Lower lobe of right lung (tissue), 2 donors: ENCODE data around the gene CCDC9. TPM values are rescaled to one million over a fixed set of nuclear protein-coding genes. Genes with fewer than 3 reads are reported as not detected.

Source experiments
- ATAC-seq, 2 donors: fragments of 200-7000 bp; cut with Tn5 transposase; one replicate each; pipeline ENCODE4 v1.9.1; 2020 to 2022; ENCODE audit warnings: mild to moderate bottlenecking in 2 of 2, moderate library complexity in 2 of 2
- DNase-seq: peaks from one replicate; pipeline ENCODE4 v3.0.0-alpha.2; 2020
- H3K27ac ChIP-seq: fragments of 200-600 bp; one replicate; pipeline ENCODE4 v1.8.0; 2022
- H3K27me3 ChIP-seq: fragments of 200-600 bp; one replicate; pipeline ENCODE4 v1.8.0; 2022; ENCODE audit warnings: low read depth
- H3K36me3 ChIP-seq: fragments of 200-600 bp; one replicate; pipeline ENCODE4 v1.8.0; 2022; ENCODE audit warnings: mild to moderate bottlenecking
- H3K4me1 ChIP-seq: fragments of 200-600 bp; one replicate; pipeline ENCODE4 v1.8.0; 2022
- H3K4me3 ChIP-seq: fragments of 200-600 bp; one replicate; pipeline ENCODE4 v1.8.0; 2022; ENCODE audit warnings: mild to moderate bottlenecking
- H3K9me3 ChIP-seq: fragments of 200-600 bp; one replicate; pipeline ENCODE4 v1.8.0; 2022
- CTCF ChIP-seq: fragments of 200-600 bp; IDR thresholded peaks from one replicate; pipeline ENCODE4 v1.8.0; 2022; ENCODE audit warnings: antibody characterized with exemption, mild to moderate bottlenecking
- intact Hi-C: fragments of 100-400 bp; cut with DNase I; formaldehyde crosslinking; loops from one replicate; pipeline ENCODE4 v1.11.0; 2022
- long read RNA-seq: library from polyadenylated mRNA; unstranded; transcript quantifications from one replicate; pipeline ENCODE4 v2.0.0, GENCODE V29; 2021
- total RNA-seq: library from RNA; stranded (reverse); fragmentation: NEBNext Ultra II Directional; extraction: Animal tissue kit (Norgen Biotek cat#: 25700); gene quantifications from one replicate; pipeline ENCODE4 v1.2.1, GENCODE V29; 2021
- donor health status: DM: no; HTN: yes; CAD: no; lungs with severe emphysema.

Gene CCDC9
- total RNA-seq: 30.7 TPM
- long read RNA-seq, transcript CCDC9-201 (12 exons, 2,093 nt): major isoform, 18 of 28 reads
- long read RNA-seq, partial matches to known transcripts: 4 of 28 reads
- long read RNA-seq, other reads (novel, unspliced or antisense): 6 of 28 reads

- TF ChIP-seq CTCF: no peak
- Histone ChIP-seq H3K27me3 (no peaks in the 10 kb centered on the region), H3K4me1 (peaks cover 25% of the 10 kb centered on the region), H3K36me3 (peaks cover 29% of the 10 kb centered on the region), H3K27ac (peak within 1 kb of the TSS; percentile 89), H3K9me3 (no peaks in the 10 kb centered on the region), H3K4me3 (peak within 1 kb of the TSS; percentile 57)
- intact Hi-C loops: no loop called here
- peak; percentile 72 to 80 for ATAC-seq
- DNase-seq: peak; percentile 98
Observed at GRCh38 chr19:47255879-47256692, at the start of gene CCDC9. CCDC9 (plus strand) TSS chr19:47256525; CDS start chr19:47258401, 1,876 bp downstream.

DNA sequence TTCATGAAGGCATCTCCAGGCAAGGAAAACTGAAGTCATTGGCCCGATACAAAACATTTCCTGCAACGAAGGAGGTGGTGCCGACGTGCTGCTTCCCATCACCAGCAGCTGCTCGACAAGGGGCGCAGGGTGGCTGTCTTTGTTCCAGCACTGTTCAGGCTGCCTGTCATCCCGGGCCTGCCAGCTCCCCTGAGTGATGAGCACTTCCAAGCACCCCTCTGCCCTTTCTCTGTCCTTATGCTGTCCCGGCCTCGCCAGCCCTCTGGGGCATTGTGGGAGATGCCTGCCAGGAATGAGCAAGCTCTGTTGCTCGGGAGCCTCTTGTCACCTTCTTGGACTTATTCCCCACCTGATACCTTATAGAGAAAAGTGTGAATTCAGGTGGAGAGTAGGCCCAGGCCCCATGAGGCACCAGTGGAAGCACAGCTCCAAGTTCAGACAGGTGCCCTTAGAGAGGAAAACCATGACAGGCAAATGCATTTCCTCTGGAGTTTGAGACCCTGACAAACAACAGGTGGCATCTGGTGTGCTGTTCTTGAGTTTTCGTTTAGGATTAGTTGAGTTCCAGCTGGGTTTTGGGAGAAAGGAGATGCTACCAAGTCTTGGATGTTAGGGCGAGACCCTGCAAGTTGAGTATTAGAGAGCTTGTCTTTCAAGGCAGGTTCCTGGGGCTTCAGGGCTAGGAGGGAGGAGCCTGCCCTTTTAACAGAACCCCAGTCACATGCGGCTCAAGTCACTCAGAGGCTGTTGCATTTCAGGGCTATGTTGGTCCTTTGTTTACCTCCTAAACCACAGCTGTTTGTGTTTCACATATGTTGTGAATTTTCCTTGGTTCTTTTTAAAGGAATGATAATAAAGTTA lies 46.8 kb upstream of the CCDC9 start:
- no peak for TF ChIP-seq CTCF

DNA sequence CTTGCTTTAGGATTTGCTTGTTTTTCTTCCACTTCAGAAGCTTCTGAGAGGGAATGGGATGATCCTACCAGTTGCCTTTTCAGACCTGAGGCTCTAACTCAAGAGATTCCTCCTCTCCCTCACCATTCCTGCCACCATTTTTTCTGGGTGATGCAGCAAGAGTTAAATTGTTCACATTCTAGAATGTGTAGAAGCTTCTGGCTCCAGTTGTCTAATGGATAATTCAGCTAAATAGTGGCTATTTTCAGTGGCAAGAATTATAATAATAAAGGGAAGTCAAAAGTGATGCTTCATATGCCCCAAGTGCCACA lies 46.2 kb upstream of the CCDC9 start:
- H3K4me1 ChIP-seq: peaks cover 12% of the 10 kb centered on the region
- no peak overlapping the region for H3K27ac ChIP-seq
- TF ChIP-seq CTCF: no peak
- no peak overlapping the region for H3K4me3 ChIP-seq
- no peak for ATAC-seq
- peaks cover 53% of the 10 kb centered on the region for H3K36me3 ChIP-seq
- H3K9me3 ChIP-seq: no peaks in the 10 kb centered on the region
- intact Hi-C loops: no loop called here
- no peaks in the 10 kb centered on the region for H3K27me3 ChIP-seq
- no peak for DNase-seq

More for the DNA sequence above, 46.8 kb upstream of the CCDC9 start:
- H3K4me1 ChIP-seq: peaks cover 12% of the 10 kb centered on the region
- H3K27ac ChIP-seq: no peak overlapping the region
- no peaks in the 10 kb centered on the region for H3K9me3 ChIP-seq
- DNase-seq: no peak
- H3K4me3 ChIP-seq: no peak overlapping the region
- ATAC-seq: no peak
- no peaks in the 10 kb centered on the region for H3K27me3 ChIP-seq
- H3K36me3 ChIP-seq: peaks cover 58% of the 10 kb centered on the region
- intact Hi-C loops: loop anchor here (10.0 kb wide), 1 partner anchor 55 kb away; no protein-coding TSS in a partner anchor

- Histone ChIP-seq H3K4me3 (no peak overlapping the region), H3K9me3 (no peaks in the 10 kb centered on the region), H3K36me3 (peaks cover 47% of the 10 kb centered on the region), H3K4me1 (peaks cover 12% of the 10 kb centered on the region), H3K27ac (peak overlapping the region; percentile 73), H3K27me3 (no peaks in the 10 kb centered on the region)
- TF ChIP-seq CTCF: peak; percentile 79
- intact Hi-C loops: no loop called here
- ATAC-seq (peak; percentile 80 to 90), DNase-seq (peak; percentile 61)
Observed at GRCh38 chr19:47210689-47211316, 45.5 kb upstream of the CCDC9 start.

GRCh38 chr19:47215581-47215980 lies 40.7 kb upstream of the CCDC9 start:
- Histone ChIP-seq H3K36me3 (peaks cover 6% of the 10 kb centered on the region), H3K27me3 (no peaks in the 10 kb centered on the region), H3K4me3 (no peak overlapping the region), H3K4me1 (peaks cover 9% of the 10 kb centered on the region), H3K9me3 (no peaks in the 10 kb centered on the region), H3K27ac (no peak overlapping the region)
- no peak for ATAC-seq
- DNase-seq: no peak
- intact Hi-C loops: no loop called here
- no peak for TF ChIP-seq CTCF
